ENCODE data around the gene SPIN3. TPM values are rescaled to one million over a fixed set of nuclear protein-coding genes. Genes with fewer than 3 reads are reported as not detected.

SPIN3 gene
- total and polyA plus RNA-seq, 7 donors: 1.6 to 16.9 (median 6.5) TPM

Other genes starting within 250 kb of the SPIN3 start
- 10 to 100 TPM in 3 of 4 donors, 1 to 10 TPM in 1; 9.1 to 11.9 (median 10.4) TPM for gene SPIN2B, start 126.0 kb upstream of the SPIN3 start, total RNA-seq
- 10 to 100 TPM in 2 of 3 donors, 1 to 10 TPM in 1; 8.4 to 12.0 (median 12.0) TPM for gene SPIN2B, start 126.0 kb upstream of the SPIN3 start, polyA plus RNA-seq
- gene SPIN2A, start 141.9 kb upstream of the SPIN3 start, total RNA-seq: 1 to 10 TPM in 1 of 4 donors, not detected in 3; 1.4 TPM
- under 1 TPM in 1 of 3 donors, not detected in 2; 0.60 TPM for gene SPIN2A, start 141.9 kb upstream of the SPIN3 start, polyA plus RNA-seq

Measured in sigmoid colon (tissue), 7 donors.